Measurements from ENCODE around the gene STK11IP.

STK11IP gene, protein sequence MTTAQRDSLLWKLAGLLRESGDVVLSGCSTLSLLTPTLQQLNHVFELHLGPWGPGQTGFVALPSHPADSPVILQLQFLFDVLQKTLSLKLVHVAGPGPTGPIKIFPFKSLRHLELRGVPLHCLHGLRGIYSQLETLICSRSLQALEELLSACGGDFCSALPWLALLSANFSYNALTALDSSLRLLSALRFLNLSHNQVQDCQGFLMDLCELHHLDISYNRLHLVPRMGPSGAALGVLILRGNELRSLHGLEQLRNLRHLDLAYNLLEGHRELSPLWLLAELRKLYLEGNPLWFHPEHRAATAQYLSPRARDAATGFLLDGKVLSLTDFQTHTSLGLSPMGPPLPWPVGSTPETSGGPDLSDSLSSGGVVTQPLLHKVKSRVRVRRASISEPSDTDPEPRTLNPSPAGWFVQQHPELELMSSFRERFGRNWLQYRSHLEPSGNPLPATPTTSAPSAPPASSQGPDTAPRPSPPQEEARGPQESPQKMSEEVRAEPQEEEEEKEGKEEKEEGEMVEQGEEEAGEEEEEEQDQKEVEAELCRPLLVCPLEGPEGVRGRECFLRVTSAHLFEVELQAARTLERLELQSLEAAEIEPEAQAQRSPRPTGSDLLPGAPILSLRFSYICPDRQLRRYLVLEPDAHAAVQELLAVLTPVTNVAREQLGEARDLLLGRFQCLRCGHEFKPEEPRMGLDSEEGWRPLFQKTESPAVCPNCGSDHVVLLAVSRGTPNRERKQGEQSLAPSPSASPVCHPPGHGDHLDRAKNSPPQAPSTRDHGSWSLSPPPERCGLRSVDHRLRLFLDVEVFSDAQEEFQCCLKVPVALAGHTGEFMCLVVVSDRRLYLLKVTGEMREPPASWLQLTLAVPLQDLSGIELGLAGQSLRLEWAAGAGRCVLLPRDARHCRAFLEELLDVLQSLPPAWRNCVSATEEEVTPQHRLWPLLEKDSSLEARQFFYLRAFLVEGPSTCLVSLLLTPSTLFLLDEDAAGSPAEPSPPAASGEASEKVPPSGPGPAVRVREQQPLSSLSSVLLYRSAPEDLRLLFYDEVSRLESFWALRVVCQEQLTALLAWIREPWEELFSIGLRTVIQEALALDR

DNA sequence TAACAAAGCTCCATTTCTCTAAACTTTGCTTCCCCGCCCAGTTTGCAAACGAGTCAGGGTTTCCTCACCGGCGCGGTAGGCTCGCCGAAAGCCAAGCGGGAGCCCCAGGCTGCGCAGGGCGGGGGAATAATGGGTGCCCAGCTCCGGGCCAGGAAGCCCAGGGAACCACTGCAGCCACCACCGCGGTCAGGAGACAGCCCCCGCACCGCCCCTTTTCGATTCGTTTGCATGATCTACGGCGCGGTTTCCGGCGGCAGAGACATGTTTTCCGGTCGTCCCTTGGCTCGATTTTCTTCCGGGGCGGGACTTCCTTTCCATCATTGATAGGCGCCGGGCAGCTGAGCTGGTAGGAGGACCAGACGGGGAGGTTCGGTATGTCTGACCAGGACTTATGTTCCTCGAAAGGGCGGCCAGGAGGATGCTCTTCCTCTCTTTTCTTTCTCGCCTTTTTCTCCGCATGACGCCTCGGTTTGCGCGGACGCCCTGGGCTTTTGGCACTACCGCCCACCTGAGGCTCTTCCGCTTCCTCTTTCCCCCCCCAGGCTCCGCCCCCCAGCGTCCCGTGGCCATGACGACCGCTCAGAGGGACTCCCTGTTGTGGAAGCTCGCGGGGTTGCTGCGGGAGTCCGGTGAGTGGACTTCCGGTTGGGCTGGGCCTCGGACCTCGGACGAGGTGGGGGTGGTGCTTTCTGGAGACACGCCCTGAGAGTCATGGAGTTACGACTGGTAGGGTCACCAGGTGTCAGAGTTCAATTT is at the start of gene STK11IP:
STK11IP (plus strand) TSS at position 306 of the 756 bp plus-strand sequence; CDS start at position 569, 263 bp downstream.
- H3K4me3 ChIP-seq (ENCODE audit: low read length): peak within 1 kb of the TSS; percentile 60
- no peaks in the 10 kb centered on the region for H3K36me3 ChIP-seq (ENCODE audit: control insufficient read depth, insufficient read depth, low read length)
- peak within 1 kb of the TSS; percentile 65 for H3K9ac ChIP-seq (ENCODE audit: low read length)
- no peaks in the 10 kb centered on the region for H3K4me1 ChIP-seq (ENCODE audit: control insufficient read depth, insufficient read depth, low read length)
- H3K27me3 ChIP-seq (ENCODE audit: control insufficient read depth, insufficient read depth, low read length): no peaks in the 10 kb centered on the region
- no peaks in the 10 kb centered on the region for H3K9me3 ChIP-seq (ENCODE audit: control insufficient read depth, low read length)

DNA sequence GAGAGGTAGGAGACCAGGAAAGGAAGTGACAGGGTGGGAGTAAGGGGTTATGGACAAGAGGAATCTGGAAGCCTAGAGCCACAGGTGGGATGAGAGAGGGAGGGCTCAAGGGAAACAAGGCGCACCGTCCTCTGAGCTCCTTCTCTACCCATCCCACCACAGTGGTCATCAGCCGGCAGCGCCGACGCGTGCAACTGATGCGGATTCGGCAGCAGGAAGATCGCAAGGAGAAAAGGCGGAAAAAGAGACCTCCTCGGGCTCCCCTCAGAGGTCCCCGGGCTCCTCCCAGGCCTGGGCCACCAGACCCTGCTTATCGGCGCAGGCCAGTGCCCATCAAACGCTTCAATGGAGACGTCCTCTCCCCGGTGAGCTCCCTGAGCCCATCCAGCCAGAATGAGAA is 48.7 kb upstream of the STK11IP start:
- Histone ChIP-seq H3K9me3 (ENCODE audit: control insufficient read depth, low read length) (no peaks in the 10 kb centered on the region), H3K9ac (ENCODE audit: low read length) (no peak overlapping the region), H3K36me3 (ENCODE audit: control insufficient read depth, insufficient read depth, low read length) (no peaks in the 10 kb centered on the region), H3K27me3 (ENCODE audit: control insufficient read depth, insufficient read depth, low read length) (peaks cover 31% of the 10 kb centered on the region), H3K4me3 (ENCODE audit: low read length) (no peak overlapping the region), H3K4me1 (ENCODE audit: control insufficient read depth, insufficient read depth, low read length) (peaks cover 19% of the 10 kb centered on the region)

DNA sequence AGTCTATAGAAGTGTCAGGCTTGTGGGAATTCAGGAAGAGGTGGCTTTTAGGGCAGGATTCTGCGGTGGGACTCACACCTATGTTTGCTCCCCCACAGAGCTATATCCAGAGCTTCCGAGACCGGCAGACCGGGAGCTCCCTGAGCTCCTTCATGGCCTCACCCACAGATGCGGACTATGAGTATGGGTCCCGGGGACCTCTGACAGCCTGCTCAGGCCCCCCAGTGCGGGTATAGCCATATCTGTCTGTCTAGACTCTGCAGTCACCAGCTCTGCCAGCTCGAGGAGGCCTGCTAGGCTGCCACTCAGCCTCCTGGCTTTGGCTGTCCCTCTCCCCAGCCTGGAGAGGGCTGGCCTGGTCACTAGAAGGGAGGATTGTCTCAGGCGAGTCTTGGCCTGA is 48.0 kb upstream of the STK11IP start:
- Histone ChIP-seq H3K36me3 (ENCODE audit: control insufficient read depth, insufficient read depth, low read length) (no peaks in the 10 kb centered on the region), H3K27me3 (ENCODE audit: control insufficient read depth, insufficient read depth, low read length) (peaks cover 31% of the 10 kb centered on the region), H3K4me1 (ENCODE audit: control insufficient read depth, insufficient read depth, low read length) (peaks cover 19% of the 10 kb centered on the region), H3K9me3 (ENCODE audit: control insufficient read depth, low read length) (no peaks in the 10 kb centered on the region), H3K4me3 (ENCODE audit: low read length) (no peak overlapping the region), H3K9ac (ENCODE audit: low read length) (no peak overlapping the region)

DNA sequence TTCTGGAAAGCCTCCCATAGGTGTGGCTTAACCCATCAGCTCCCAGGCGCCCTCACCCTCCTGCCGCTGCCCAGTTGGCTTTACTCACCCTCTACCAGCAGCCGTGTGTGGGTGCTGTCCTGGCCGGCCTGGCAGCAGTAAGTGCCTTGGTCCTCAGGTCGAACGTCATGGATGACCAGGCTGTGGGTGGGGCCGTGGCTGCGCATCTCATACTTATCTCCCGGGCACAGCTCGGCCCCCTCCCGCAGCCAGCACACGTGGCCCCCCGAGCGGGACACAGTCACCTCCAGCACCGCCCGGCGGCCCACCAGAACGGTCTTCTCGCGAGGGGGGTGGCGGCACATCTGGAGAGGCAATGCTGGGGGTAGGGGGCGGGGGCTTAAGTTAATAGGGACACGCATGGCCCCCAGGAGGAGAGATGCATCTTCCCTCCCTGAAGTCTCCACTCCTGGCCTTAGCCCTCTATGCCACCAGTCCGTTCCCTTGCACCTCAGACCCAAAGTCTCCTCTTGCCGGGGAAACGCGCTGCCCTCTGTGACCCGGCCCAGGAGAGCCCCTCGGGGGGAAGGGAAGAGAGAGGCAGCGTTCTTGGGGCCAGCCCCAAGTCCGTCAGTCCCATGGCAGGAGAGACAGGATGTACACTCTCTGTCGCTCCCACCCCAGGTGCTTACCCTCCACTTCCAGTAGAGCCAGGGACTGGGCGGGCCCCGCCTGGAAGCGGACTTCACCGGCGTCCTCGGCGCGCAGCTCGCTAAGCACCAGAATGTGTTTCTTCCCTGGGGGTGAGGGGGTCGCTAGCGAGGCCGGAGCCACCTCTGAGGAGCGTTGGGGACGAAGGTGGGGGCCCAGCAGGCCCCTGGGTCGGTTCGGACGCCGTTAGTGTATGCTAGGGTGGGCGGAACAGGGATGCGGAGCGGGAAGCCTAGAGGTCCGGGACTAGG is 45.9 kb upstream of the STK11IP start:
- peak overlapping the region; percentile 6 for H3K4me3 ChIP-seq (ENCODE audit: low read length)
- peaks cover 19% of the 10 kb centered on the region for H3K4me1 ChIP-seq (ENCODE audit: control insufficient read depth, insufficient read depth, low read length)
- H3K27me3 ChIP-seq (ENCODE audit: control insufficient read depth, insufficient read depth, low read length): peaks cover 31% of the 10 kb centered on the region
- no peaks in the 10 kb centered on the region for H3K36me3 ChIP-seq (ENCODE audit: control insufficient read depth, insufficient read depth, low read length)
- H3K9ac ChIP-seq (ENCODE audit: low read length): no peak overlapping the region
- no peaks in the 10 kb centered on the region for H3K9me3 ChIP-seq (ENCODE audit: control insufficient read depth, low read length)

DNA sequence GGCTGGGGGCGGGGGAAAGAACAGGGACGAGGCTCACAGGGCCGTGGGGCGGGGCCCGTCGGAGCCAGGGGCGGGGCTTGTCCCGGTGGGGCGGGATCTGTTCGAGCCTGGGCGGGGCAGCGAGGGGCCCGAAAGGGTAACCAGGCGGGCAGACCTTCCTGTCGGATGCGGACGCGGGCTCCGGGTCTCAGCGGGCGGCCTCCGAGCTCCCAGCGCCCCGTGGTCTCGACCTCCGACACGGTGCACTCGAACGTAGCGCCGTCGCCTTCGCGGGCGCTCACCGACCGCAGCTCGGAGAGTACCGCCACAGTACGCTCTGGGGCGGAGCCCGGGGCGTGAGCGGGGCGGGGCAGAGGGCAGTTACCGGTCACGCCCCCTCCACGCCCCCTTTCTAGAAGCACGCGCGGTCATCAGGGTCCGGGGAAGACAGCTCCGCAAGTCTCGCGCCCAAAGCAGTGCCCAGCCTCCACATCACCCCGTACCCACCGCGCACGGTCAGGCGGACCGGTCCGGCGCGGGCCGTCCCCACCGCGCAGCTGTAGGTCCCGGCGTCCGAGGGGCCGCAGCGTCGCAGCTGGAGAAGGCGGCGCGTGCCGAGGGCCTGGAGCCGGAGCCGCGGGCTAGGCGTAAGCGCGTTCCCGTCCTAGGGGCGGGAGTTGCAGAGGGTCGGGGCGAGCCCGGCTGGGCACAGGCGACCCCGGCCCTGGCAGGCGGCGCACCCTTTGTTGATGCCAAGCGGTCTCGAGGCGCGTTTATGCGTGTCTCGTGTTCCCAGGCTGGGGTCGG is 45.1 kb upstream of the STK11IP start:
- peak overlapping the region; percentile 6 for H3K4me3 ChIP-seq (ENCODE audit: low read length)
- no peaks in the 10 kb centered on the region for H3K36me3 ChIP-seq (ENCODE audit: control insufficient read depth, insufficient read depth, low read length)
- H3K9me3 ChIP-seq (ENCODE audit: control insufficient read depth, low read length): no peaks in the 10 kb centered on the region
- peaks cover 19% of the 10 kb centered on the region for H3K4me1 ChIP-seq (ENCODE audit: control insufficient read depth, insufficient read depth, low read length)
- H3K9ac ChIP-seq (ENCODE audit: low read length): no peak overlapping the region
- H3K27me3 ChIP-seq (ENCODE audit: control insufficient read depth, insufficient read depth, low read length): peaks cover 31% of the 10 kb centered on the region

DNA sequence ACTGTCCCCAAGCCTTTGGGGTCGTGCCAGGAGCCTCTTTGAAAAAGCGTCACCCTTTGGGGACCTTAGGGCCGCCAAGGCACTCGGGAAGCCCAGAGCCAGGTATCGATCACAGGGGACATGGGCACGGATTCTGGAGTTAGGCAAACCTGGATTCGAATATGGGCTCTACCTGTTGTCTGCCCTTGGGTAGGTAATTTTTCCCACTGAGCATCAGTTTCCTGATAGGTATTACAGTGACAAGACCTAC is 44.6 kb upstream of the STK11IP start:
- H3K4me3 ChIP-seq (ENCODE audit: low read length): no peak overlapping the region
- peak overlapping the region; percentile 7 for H3K9ac ChIP-seq (ENCODE audit: low read length)
- H3K4me1 ChIP-seq (ENCODE audit: control insufficient read depth, insufficient read depth, low read length): peaks cover 19% of the 10 kb centered on the region
- no peaks in the 10 kb centered on the region for H3K9me3 ChIP-seq (ENCODE audit: control insufficient read depth, low read length)
- peaks cover 31% of the 10 kb centered on the region for H3K27me3 ChIP-seq (ENCODE audit: control insufficient read depth, insufficient read depth, low read length)
- H3K36me3 ChIP-seq (ENCODE audit: control insufficient read depth, insufficient read depth, low read length): no peaks in the 10 kb centered on the region

DNA sequence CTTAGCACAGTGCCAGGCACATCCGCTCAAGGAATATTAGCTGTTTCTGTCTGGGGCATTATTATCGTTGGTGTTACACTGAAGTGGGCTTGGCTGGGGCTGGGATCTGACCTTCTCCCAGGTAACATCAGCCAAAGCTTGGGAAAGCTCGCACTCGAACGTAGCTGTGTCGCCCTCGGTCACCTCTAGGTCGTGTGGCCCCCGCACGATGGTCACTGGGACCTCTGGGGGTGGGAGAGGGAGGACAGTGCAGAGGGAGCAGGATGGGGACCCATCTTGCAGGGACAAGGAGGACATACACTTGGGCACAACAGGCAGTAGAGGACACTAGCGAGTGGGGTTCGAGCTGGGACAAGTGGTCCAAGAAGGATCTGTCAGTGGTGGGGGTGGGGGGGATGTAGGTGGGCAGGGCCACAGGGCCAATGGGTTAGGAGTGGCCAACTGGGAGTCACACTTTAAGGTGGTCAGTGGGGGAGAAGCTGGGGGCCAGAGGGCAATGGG is 44.1 kb upstream of the STK11IP start:
- H3K27me3 ChIP-seq (ENCODE audit: control insufficient read depth, insufficient read depth, low read length): peaks cover 31% of the 10 kb centered on the region
- no peaks in the 10 kb centered on the region for H3K36me3 ChIP-seq (ENCODE audit: control insufficient read depth, insufficient read depth, low read length)
- peaks cover 19% of the 10 kb centered on the region for H3K4me1 ChIP-seq (ENCODE audit: control insufficient read depth, insufficient read depth, low read length)
- no peaks in the 10 kb centered on the region for H3K9me3 ChIP-seq (ENCODE audit: control insufficient read depth, low read length)
- H3K9ac ChIP-seq (ENCODE audit: low read length): peak overlapping the region; percentile 7
- no peak overlapping the region for H3K4me3 ChIP-seq (ENCODE audit: low read length)

DNA sequence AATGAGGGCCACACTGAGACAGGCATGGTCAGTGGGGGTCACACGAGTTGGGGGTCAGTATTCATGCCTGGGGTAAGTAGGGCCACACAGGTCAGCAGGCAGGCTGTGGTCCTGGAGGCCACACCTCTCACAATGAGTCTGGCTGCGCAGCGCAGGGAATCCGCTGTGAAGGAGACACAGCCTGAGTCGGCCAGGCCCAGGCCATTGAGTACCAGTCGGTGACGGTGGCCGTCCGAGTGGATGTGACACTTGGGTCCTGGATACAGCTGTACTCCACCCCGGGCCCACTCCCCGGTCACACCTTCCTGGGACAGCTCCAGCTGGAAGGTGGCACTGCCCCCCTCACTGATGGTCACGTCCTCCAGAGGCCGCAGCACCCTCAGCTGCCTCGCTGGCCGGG is 43.3 kb upstream of the STK11IP start:
- peaks cover 31% of the 10 kb centered on the region for H3K27me3 ChIP-seq (ENCODE audit: control insufficient read depth, insufficient read depth, low read length)
- no peaks in the 10 kb centered on the region for H3K36me3 ChIP-seq (ENCODE audit: control insufficient read depth, insufficient read depth, low read length)
- H3K9ac ChIP-seq (ENCODE audit: low read length): no peak overlapping the region
- H3K9me3 ChIP-seq (ENCODE audit: control insufficient read depth, low read length): no peaks in the 10 kb centered on the region
- no peak overlapping the region for H3K4me3 ChIP-seq (ENCODE audit: low read length)
- peaks cover 19% of the 10 kb centered on the region for H3K4me1 ChIP-seq (ENCODE audit: control insufficient read depth, insufficient read depth, low read length)

DNA sequence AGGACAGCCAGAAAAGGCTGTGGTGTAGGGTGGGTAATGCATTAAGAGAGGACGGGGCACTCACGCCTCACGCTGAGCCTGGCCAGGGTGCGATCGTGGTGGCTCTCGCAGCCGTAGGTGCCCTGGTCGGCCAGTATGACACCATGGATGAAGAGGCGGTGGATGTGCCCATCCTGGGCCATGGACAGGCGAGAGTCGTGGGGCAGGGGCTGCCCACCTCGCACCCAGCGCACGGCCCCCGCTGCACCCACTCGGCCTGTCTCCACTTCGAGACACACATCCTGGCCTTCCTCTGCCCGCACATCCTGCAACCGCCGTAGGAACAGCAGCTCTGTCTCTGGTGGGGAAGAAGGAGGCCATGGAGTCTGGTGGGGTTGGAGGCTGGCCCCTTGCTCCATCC is 41.7 kb upstream of the STK11IP start:
- no peak overlapping the region for H3K9ac ChIP-seq (ENCODE audit: low read length)
- no peak overlapping the region for H3K4me3 ChIP-seq (ENCODE audit: low read length)
- no peaks in the 10 kb centered on the region for H3K9me3 ChIP-seq (ENCODE audit: control insufficient read depth, low read length)
- peaks cover 27% of the 10 kb centered on the region for H3K27me3 ChIP-seq (ENCODE audit: control insufficient read depth, insufficient read depth, low read length)
- H3K4me1 ChIP-seq (ENCODE audit: control insufficient read depth, insufficient read depth, low read length): peaks cover 19% of the 10 kb centered on the region
- H3K36me3 ChIP-seq (ENCODE audit: control insufficient read depth, insufficient read depth, low read length): no peaks in the 10 kb centered on the region

DNA sequence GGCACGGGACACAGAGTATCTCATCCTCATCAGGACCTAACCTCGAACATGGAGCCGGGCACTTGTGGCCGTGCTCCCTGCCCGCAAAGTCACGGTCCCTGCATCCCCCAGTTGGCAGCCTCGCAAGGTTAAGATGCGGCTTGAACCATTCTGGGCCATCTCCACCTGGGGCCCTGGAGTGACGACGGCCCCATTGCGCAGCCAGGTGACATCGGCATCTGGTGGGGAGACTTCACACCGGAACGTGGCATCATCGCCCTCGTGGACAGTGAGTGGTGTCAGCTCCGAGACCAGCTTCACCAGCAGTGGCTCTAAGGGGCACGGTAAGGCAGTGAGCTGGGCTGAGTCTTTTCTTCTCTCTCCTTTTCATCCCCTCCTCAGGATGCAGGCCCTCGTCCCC is 41.2 kb upstream of the STK11IP start:
- H3K9me3 ChIP-seq (ENCODE audit: control insufficient read depth, low read length): no peaks in the 10 kb centered on the region
- no peak overlapping the region for H3K4me3 ChIP-seq (ENCODE audit: low read length)
- peaks cover 22% of the 10 kb centered on the region for H3K27me3 ChIP-seq (ENCODE audit: control insufficient read depth, insufficient read depth, low read length)
- no peaks in the 10 kb centered on the region for H3K36me3 ChIP-seq (ENCODE audit: control insufficient read depth, insufficient read depth, low read length)
- H3K9ac ChIP-seq (ENCODE audit: low read length): no peak overlapping the region
- H3K4me1 ChIP-seq (ENCODE audit: control insufficient read depth, insufficient read depth, low read length): peaks cover 17% of the 10 kb centered on the region

All from mucosa of stomach (tissue), 1 donor.